ENCODE measurements around the gene ZNF106. TPM values are rescaled to one million over a fixed set of nuclear protein-coding genes. Genes with fewer than 3 reads are reported as not detected.

ZNF106 gene
- total RNA-seq, 2 donors from 2014 or later, result 77.4 to 83.8 TPM

DNA sequence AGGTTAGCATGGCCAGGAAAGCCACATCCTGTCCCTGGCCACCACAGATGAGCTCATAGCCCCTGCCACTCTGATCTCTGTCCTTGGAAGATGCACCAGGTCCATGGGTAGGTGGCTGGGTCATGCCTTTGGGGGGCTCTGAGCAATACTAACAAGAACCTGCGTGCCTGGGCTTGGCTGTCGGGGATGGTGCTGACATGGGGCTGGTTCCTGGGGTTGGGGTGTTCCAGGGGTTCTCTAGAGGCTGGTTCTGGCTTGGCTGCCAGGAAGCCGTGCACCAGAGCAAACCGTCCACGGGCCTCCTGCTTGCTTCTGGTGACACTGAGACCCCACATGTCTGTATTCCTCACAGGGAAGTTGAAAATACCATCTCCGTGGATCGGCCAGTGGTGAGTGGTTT lies 87.6 kb downstream of the ZNF106 start:
- no peak overlapping the region for H3K27ac ChIP-seq
- ATAC-seq (ENCODE audit: insufficient number of reproducible peaks, low FRiP score, low read depth) (no peak), DNase-seq (ENCODE audit: low spot score) (no peak)
- peaks cover 3% of the 10 kb centered on the region for H3K36me3 ChIP-seq
- TF ChIP-seq, protein P1, sequence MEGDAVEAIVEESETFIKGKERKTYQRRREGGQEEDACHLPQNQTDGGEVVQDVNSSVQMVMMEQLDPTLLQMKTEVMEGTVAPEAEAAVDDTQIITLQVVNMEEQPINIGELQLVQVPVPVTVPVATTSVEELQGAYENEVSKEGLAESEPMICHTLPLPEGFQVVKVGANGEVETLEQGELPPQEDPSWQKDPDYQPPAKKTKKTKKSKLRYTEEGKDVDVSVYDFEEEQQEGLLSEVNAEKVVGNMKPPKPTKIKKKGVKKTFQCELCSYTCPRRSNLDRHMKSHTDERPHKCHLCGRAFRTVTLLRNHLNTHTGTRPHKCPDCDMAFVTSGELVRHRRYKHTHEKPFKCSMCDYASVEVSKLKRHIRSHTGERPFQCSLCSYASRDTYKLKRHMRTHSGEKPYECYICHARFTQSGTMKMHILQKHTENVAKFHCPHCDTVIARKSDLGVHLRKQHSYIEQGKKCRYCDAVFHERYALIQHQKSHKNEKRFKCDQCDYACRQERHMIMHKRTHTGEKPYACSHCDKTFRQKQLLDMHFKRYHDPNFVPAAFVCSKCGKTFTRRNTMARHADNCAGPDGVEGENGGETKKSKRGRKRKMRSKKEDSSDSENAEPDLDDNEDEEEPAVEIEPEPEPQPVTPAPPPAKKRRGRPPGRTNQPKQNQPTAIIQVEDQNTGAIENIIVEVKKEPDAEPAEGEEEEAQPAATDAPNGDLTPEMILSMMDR (IDR thresholded peaks at IDR 0.05), result no peak
- peaks cover 0 to 12% of the 10 kb centered on the region in 2 donors for H3K4me1 ChIP-seq (ENCODE audit: control insufficient read depth in 1 of 2, low read depth in 2 of 2)
- H3K27me3 ChIP-seq (replicated peaks; ENCODE audit: insufficient read depth), result no peaks in the 10 kb centered on the region
- no peaks in the 10 kb centered on the region for H3K9me3 ChIP-seq
- H3K4me3 ChIP-seq, result no peak overlapping the region

GRCh38 chr15:42402455-42403205 lies 88.3 kb downstream of the ZNF106 start:
- no peak for DNase-seq (ENCODE audit: low spot score)

DNA sequence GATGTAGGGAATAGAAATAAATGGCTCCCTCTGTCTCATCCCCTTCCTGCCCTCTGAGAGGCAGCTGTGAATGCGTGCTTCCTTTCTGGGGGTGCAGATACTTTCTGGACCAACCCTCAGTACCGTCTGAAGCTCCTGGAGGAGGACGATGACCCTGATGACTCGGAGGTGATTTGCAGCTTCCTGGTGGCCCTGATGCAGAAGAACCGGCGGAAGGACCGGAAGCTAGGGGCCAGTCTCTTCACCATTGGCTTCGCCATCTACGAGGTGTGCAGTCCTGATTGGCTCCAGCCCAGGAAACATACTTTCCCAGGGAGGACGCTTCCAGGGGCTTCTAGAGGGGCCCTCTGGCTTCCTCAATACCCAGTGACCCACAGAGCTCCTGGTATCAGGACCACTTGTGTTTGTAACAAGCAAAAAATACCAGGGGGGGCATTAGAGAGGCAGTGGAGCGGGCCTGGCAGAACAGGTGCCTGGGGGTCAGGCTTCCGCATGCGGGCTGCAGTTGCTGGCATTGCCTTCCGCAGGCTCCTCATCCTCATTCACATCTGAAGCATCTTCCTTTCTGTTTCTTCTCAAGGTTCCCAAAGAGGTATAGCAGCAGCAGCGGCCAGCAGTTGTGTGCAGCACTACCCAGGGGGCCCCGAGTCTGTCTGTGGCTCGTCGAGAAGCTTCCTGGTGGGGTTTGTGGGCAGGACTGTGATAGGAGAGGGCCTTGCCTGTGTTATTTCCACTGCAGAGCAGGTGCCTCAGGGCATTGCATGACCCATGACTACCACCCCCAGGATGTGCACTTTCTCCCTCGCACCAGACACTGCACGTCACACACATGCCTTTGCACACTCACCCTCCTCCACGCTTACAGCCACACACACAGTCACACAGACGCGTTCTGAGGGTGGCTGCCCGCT lies 89.1 kb downstream of the ZNF106 start:
- H3K27ac ChIP-seq, result no peak overlapping the region

More at GRCh38 chr15:42402455-42403205, 88.3 kb downstream of the ZNF106 start:
- H3K4me3 ChIP-seq, result no peak overlapping the region
- TF ChIP-seq, protein P1 (IDR thresholded peaks at IDR 0.05), result no peak
- H3K9me3 ChIP-seq, result no peaks in the 10 kb centered on the region
- H3K27ac ChIP-seq, result no peak overlapping the region
- no peak for ATAC-seq (ENCODE audit: insufficient number of reproducible peaks, low FRiP score, low read depth)
- H3K36me3 ChIP-seq, result peaks cover 3% of the 10 kb centered on the region
- H3K4me1 ChIP-seq (ENCODE audit: control insufficient read depth in 1 of 2, low read depth in 2 of 2), result peaks cover 0 to 12% of the 10 kb centered on the region in 2 donors
- no peaks in the 10 kb centered on the region for H3K27me3 ChIP-seq (replicated peaks; ENCODE audit: insufficient read depth)

DNA sequence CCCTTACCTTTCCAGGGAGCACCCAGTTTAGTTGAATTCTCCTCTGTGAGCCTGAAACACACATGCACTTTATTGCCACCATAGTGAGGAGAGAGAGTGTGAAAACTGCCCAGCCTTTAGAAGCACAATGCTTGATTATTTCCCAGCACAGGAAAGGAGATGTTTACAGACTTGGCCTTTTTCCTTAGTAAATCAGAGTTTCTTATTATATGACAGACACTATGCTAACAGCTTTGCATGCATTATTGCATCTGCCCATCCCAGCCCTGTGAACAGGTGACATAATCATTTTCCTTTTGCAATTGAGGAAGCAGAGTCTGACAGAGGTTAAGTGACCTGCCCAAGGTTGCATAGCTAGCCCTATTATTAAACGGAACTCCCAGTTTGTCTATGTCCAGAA lies 95.1 kb downstream of the ZNF106 start:
- H3K4me3 ChIP-seq, result no peak overlapping the region

More for the DNA sequence above, 89.1 kb downstream of the ZNF106 start:
- TF ChIP-seq, protein P1 (IDR thresholded peaks at IDR 0.05), result no peak
- ATAC-seq (ENCODE audit: insufficient number of reproducible peaks, low FRiP score, low read depth) (no peak), DNase-seq (ENCODE audit: low spot score) (no peak)
- H3K27me3 ChIP-seq (replicated peaks; ENCODE audit: insufficient read depth), result no peaks in the 10 kb centered on the region
- peaks cover 0 to 12% of the 10 kb centered on the region in 2 donors for H3K4me1 ChIP-seq (ENCODE audit: control insufficient read depth in 1 of 2, low read depth in 2 of 2)
- no peak overlapping the region for H3K4me3 ChIP-seq
- no peaks in the 10 kb centered on the region for H3K9me3 ChIP-seq
- peaks cover 3% of the 10 kb centered on the region for H3K36me3 ChIP-seq

More for the DNA sequence above, 95.1 kb downstream of the ZNF106 start:
- DNase-seq (ENCODE audit: low spot score), result no peak
- Histone ChIP-seq H3K27me3 (replicated peaks; ENCODE audit: insufficient read depth) (no peaks in the 10 kb centered on the region), H3K36me3 (no peaks in the 10 kb centered on the region), H3K27ac (no peak overlapping the region), H3K9me3 (no peaks in the 10 kb centered on the region), H3K4me1 (ENCODE audit: control insufficient read depth in 1 of 2, low read depth in 2 of 2) (no peaks in the 10 kb centered on the region)
- no peak for ATAC-seq (ENCODE audit: insufficient number of reproducible peaks, low FRiP score, low read depth)
- TF ChIP-seq, protein P1 (IDR thresholded peaks at IDR 0.05), result no peak

All from thoracic aorta (tissue), 2 donors.